ENCODE measurements around the gene NPHP4.

Gene NPHP4

DNA sequence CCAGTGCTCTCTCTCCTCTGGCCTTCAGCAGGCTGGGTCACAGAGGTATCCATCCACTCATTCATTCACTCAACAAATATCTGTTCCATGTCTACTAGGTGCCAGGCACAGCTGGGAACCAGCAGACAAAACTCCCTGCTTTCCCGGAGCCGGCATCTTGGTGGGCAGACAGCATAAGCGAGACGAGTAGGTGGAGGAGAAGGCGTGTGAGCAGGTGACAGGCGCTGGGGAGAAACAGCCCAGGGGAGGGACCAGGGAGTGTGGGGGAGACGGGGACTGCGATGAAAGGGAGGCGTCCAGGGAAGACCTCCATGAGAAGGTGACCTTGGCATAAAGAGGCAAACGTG lies 42.5 kb upstream of the NPHP4 start:
- no peaks in the 10 kb centered on the region for H3K27me3 ChIP-seq (ENCODE audit: control insufficient read depth, insufficient read depth, low read length)
- H2AFZ ChIP-seq: no peak overlapping the region
- no peaks in the 10 kb centered on the region for H3K36me3 ChIP-seq (ENCODE audit: control insufficient read depth, insufficient read depth, low read length)
- H3K4me3 ChIP-seq (ENCODE audit: low read depth, low read length): no peak overlapping the region
- no peak overlapping the region for H3K9ac ChIP-seq
- no peaks in the 10 kb centered on the region for H3K4me1 ChIP-seq
- TF ChIP-seq, protein P1, sequence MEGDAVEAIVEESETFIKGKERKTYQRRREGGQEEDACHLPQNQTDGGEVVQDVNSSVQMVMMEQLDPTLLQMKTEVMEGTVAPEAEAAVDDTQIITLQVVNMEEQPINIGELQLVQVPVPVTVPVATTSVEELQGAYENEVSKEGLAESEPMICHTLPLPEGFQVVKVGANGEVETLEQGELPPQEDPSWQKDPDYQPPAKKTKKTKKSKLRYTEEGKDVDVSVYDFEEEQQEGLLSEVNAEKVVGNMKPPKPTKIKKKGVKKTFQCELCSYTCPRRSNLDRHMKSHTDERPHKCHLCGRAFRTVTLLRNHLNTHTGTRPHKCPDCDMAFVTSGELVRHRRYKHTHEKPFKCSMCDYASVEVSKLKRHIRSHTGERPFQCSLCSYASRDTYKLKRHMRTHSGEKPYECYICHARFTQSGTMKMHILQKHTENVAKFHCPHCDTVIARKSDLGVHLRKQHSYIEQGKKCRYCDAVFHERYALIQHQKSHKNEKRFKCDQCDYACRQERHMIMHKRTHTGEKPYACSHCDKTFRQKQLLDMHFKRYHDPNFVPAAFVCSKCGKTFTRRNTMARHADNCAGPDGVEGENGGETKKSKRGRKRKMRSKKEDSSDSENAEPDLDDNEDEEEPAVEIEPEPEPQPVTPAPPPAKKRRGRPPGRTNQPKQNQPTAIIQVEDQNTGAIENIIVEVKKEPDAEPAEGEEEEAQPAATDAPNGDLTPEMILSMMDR (IDR thresholded peaks at IDR 0.05): no peak
- no peaks in the 10 kb centered on the region for H3K79me2 ChIP-seq
- no peaks in the 10 kb centered on the region for H3K9me3 ChIP-seq (ENCODE audit: control insufficient read depth, low read length)
- H3K4me2 ChIP-seq (ENCODE audit: low read length): no peak overlapping the region
- no peak overlapping the region for H3K27ac ChIP-seq

GRCh38 chr1:6033986-6034749 lies 41.9 kb upstream of the NPHP4 start:
- H3K4me1 ChIP-seq: no peaks in the 10 kb centered on the region
- H3K27me3 ChIP-seq (ENCODE audit: control insufficient read depth, insufficient read depth, low read length): no peaks in the 10 kb centered on the region
- no peaks in the 10 kb centered on the region for H3K36me3 ChIP-seq (ENCODE audit: control insufficient read depth, insufficient read depth, low read length)
- TF ChIP-seq, protein P1 (IDR thresholded peaks at IDR 0.05): peak; percentile 59
- no peaks in the 10 kb centered on the region for H3K9me3 ChIP-seq (ENCODE audit: control insufficient read depth, low read length)
- no peak overlapping the region for H2AFZ ChIP-seq
- no peak overlapping the region for H3K4me3 ChIP-seq (ENCODE audit: low read depth, low read length)
- no peak overlapping the region for H3K27ac ChIP-seq
- no peak overlapping the region for H3K4me2 ChIP-seq (ENCODE audit: low read length)
- no peaks in the 10 kb centered on the region for H3K79me2 ChIP-seq
- H3K9ac ChIP-seq: no peak overlapping the region

DNA sequence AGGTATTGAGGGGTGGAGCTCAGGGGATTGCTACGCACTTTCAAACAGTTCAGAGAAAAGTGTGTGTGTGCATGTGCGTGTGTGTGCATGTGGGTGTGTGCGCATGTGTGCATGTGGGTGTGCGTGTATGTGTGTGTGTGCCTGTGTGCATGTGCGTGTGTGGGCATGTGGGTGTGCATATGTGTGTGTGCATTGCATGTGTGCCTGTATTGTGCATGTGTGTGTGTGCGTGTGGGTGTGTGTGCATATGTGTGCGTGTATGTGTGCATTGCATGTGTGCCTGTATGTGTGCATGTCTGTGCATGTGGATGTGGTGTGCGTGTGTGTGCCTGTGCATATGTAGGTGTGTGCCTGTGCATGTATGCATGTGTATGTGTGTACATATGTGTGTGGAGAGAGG lies 40.9 kb upstream of the NPHP4 start:
- no peaks in the 10 kb centered on the region for H3K79me2 ChIP-seq
- TF ChIP-seq, protein P1 (IDR thresholded peaks at IDR 0.05): no peak

DNA sequence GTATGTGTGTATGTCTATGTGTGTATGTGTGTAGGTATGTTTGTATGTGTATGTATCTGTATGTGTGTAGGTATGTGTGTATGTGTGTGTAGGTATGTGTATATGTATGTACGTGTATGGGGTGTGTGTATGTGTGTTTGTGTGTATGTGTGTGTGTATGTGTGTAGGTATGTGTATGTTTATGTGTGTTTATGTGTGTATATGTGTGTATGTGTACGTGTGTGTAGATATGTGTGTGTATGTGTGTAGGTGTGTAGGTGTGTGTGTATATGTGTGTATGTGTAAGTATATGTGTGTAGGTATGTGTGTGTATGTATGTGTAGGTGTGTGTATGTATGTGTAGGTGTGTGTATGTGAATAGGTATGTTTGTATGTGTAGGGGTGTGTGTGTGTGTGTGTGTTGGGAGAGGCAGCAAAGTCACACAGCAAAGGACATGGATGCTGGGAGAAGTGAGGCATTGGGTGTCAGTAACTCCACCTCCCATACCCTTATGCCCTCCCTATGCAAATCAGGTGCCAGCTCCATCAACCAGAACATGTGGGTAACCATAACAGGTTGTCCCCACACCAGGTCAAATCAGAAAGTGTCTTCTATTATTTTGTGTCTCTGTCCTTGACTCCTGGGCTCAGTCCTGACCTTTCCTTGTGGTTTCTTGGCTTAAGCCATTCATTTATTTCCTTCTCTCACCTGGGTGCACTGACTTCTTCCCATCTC lies 38.5 kb upstream of the NPHP4 start:
- H3K4me1 ChIP-seq: no peaks in the 10 kb centered on the region
- H3K4me2 ChIP-seq (ENCODE audit: low read length): no peak overlapping the region
- H3K4me3 ChIP-seq (ENCODE audit: low read depth, low read length): no peak overlapping the region
- H3K9me3 ChIP-seq (ENCODE audit: control insufficient read depth, low read length): no peaks in the 10 kb centered on the region
- H3K27ac ChIP-seq: no peak overlapping the region
- no peaks in the 10 kb centered on the region for H3K36me3 ChIP-seq (ENCODE audit: control insufficient read depth, insufficient read depth, low read length)
- no peaks in the 10 kb centered on the region for H3K79me2 ChIP-seq
- H3K9ac ChIP-seq: no peak overlapping the region
- no peak overlapping the region for H2AFZ ChIP-seq
- H3K27me3 ChIP-seq (ENCODE audit: control insufficient read depth, insufficient read depth, low read length): no peaks in the 10 kb centered on the region
- TF ChIP-seq, protein P1 (IDR thresholded peaks at IDR 0.05): no peak

More for the DNA sequence above, 40.9 kb upstream of the NPHP4 start:
- Histone ChIP-seq H3K36me3 (ENCODE audit: control insufficient read depth, insufficient read depth, low read length) (no peaks in the 10 kb centered on the region), H3K9ac (no peak overlapping the region), H2AFZ (no peak overlapping the region), H3K27me3 (ENCODE audit: control insufficient read depth, insufficient read depth, low read length) (no peaks in the 10 kb centered on the region), H3K27ac (no peak overlapping the region), H3K4me1 (no peaks in the 10 kb centered on the region), H3K9me3 (ENCODE audit: control insufficient read depth, low read length) (no peaks in the 10 kb centered on the region), H3K4me3 (ENCODE audit: low read depth, low read length) (no peak overlapping the region), H3K4me2 (ENCODE audit: low read length) (no peak overlapping the region)
